MM.1S (cell line): ENCODE results near the gene SERPINI1.

Source experiments
- DNase-seq: peaks from one replicate; pipeline ENCODE4 v3.0.0-alpha.2; 2015
- H2AFZ ChIP-seq: fragments of 300-600 bp; sonication (generic); 2 replicates; pipeline ENCODE4 v1.6.0; 2016; ENCODE audit warnings: antibody characterized with exemption, low read length
- H3F3A ChIP-seq: fragments of 300-600 bp; sonication (generic); 2 replicates; pipeline ENCODE4 v1.6.1; 2016; ENCODE audit warnings: mild to moderate bottlenecking, antibody characterized with exemption, low read length, moderate library complexity, mixed read lengths; ENCODE audit not compliant: insufficient read depth
- H3K27ac ChIP-seq: fragments of 300-600 bp; sonication (generic); 2 replicates; pipeline ENCODE4 v1.5.1; 2016; ENCODE audit warnings: mild to moderate bottlenecking, low read length
- H3K27me3 ChIP-seq: fragments of 300-600 bp; sonication (generic); replicated peaks from 2 replicates; pipeline ENCODE4 v1.6.0; 2016; ENCODE audit warnings: low read length; ENCODE audit not compliant: insufficient read depth
- H3K36me3 ChIP-seq: fragments of 300-600 bp; sonication (generic); replicated peaks from 2 replicates; pipeline ENCODE4 v1.6.1; 2016; ENCODE audit warnings: mild to moderate bottlenecking, low read length, mixed read lengths; ENCODE audit not compliant: insufficient read depth
- H3K4me1 ChIP-seq: fragments of 300-600 bp; sonication (generic); 2 replicates; pipeline ENCODE4 v1.6.1; 2016; ENCODE audit warnings: low read length, mixed read lengths
- H3K4me2 ChIP-seq: fragments of 300-600 bp; sonication (generic); 2 replicates; pipeline ENCODE4 v1.6.0; 2016; ENCODE audit warnings: low read depth, low read length
- H3K4me3 ChIP-seq: fragments of 300-600 bp; sonication (generic); 2 replicates; pipeline ENCODE4 v1.5.1; 2016; ENCODE audit warnings: low read length, mixed read lengths
- H3K79me2 ChIP-seq: fragments of 300-600 bp; sonication (generic); 2 replicates; pipeline ENCODE4 v1.6.1; 2016; ENCODE audit warnings: mixed run types, low read length, mixed read lengths
- H3K9ac ChIP-seq: fragments of 300-600 bp; sonication (generic); 2 replicates; pipeline ENCODE4 v1.6.1; 2016; ENCODE audit warnings: low read length, mixed read lengths
- H3K9me2 ChIP-seq: fragments of 300-600 bp; sonication (generic); replicated peaks from 2 replicates; pipeline ENCODE4 v1.6.1; 2016; ENCODE audit warnings: mild to moderate bottlenecking, low read length, mixed read lengths; ENCODE audit not compliant: insufficient read depth
- H3K9me3 ChIP-seq: fragments of 300-600 bp; sonication (generic); replicated peaks from 2 replicates; pipeline ENCODE4 v1.6.1; 2016; ENCODE audit warnings: mild to moderate bottlenecking, low read length, mixed read lengths; ENCODE audit not compliant: insufficient read depth
- H4K20me1 ChIP-seq: fragments of 300-600 bp; sonication (generic); 2 replicates; pipeline ENCODE4 v1.6.1; 2016; ENCODE audit warnings: mild to moderate bottlenecking, low read length, moderate library complexity, mixed read lengths; ENCODE audit not compliant: insufficient read depth
- EZH2 ChIP-seq: fragments of 300-600 bp; sonication (generic); optimal IDR thresholded peaks from 2 replicates; pipeline ENCODE3; 2017; ENCODE audit warnings: low read depth, mild to moderate bottlenecking, antibody characterized with exemption, low read length, mixed read lengths
- EZH2phosphoT487 ChIP-seq: fragments of 300-600 bp; sonication (generic); IDR thresholded peaks from 2 replicates; pipeline ENCODE4 v1.6.1; 2018; ENCODE audit warnings: antibody characterized with exemption, low read length
- TF ChIP-seq, protein P1 (sequence below): fragments of 300-600 bp; sonication (generic); IDR thresholded peaks from 2 replicates; pipeline ENCODE4 v1.5.1; 2016; ENCODE audit warnings: antibody characterized with exemption, low read length, mixed read lengths

Gene SERPINI1

DNA sequence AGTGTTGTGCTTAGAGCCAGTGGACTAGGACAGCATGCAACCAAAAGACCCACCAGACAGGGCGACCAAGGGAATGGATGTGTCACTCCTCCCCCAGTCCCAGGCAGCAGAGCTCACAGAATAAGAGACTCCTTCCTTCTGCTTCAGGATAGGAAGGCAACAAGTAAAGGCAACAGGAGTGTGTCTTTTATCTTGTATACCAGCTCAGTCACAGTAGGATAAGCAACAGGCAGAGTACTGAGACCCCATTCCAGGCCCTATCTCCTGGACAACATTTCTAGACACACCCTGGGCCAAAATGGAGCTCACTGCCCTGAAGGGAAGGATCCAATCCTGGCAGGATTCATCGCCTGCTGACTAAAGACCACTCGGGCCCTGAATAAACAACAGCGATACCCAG is 25.8 kb upstream of the SERPINI1 start:
- no peak overlapping the region for H2AFZ ChIP-seq
- H3K9ac ChIP-seq, result no peak overlapping the region
- no peak overlapping the region for H3K4me3 ChIP-seq
- 0 out of 2 replicates have a peak, but pooled peaks cover 5% of the 10 kb centered on the region for H3K4me1 ChIP-seq
- no peaks in the 10 kb centered on the region for H3K9me2 ChIP-seq
- DNase-seq, result no peak
- H3K27ac ChIP-seq, result no peak overlapping the region
- H3K36me3 ChIP-seq, result no peaks in the 10 kb centered on the region
- H3F3A ChIP-seq, result no peaks in the 10 kb centered on the region
- H3K9me3 ChIP-seq, result no peaks in the 10 kb centered on the region
- peaks cover 76% of the 10 kb centered on the region for H3K79me2 ChIP-seq
- H3K27me3 ChIP-seq, result no peaks in the 10 kb centered on the region
- no peak for TF ChIP-seq EZH2
- no peak for TF ChIP-seq EZH2phosphoT487
- TF ChIP-seq, protein P1, sequence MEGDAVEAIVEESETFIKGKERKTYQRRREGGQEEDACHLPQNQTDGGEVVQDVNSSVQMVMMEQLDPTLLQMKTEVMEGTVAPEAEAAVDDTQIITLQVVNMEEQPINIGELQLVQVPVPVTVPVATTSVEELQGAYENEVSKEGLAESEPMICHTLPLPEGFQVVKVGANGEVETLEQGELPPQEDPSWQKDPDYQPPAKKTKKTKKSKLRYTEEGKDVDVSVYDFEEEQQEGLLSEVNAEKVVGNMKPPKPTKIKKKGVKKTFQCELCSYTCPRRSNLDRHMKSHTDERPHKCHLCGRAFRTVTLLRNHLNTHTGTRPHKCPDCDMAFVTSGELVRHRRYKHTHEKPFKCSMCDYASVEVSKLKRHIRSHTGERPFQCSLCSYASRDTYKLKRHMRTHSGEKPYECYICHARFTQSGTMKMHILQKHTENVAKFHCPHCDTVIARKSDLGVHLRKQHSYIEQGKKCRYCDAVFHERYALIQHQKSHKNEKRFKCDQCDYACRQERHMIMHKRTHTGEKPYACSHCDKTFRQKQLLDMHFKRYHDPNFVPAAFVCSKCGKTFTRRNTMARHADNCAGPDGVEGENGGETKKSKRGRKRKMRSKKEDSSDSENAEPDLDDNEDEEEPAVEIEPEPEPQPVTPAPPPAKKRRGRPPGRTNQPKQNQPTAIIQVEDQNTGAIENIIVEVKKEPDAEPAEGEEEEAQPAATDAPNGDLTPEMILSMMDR, result no peak
- no peak overlapping the region for H3K4me2 ChIP-seq
- H4K20me1 ChIP-seq, result 0 out of 2 replicates have a peak, but pooled peaks cover 12% of the 10 kb centered on the region

DNA sequence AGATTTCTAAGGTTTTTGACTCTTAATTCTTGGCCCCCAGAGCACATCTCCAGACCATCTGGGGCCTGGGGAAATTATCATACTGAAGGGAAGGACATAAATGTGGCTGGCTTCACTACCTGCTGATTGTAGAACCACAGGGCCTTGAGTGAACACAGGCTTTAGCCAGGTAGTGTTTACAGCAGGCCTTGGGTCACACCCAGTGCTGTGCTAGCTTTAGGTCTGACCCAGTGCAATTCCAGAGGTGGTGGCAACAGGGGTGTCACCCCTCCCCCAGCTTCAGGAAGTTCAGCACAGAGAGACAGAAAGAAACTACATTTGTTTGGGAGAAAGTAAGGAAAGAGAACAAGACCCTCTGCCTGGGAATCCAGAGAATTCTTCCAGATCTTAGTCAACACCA is 25.0 kb upstream of the SERPINI1 start:
- no peak overlapping the region for H2AFZ ChIP-seq
- H3K9ac ChIP-seq, result no peak overlapping the region
- DNase-seq, result no peak
- no peaks in the 10 kb centered on the region for H3K36me3 ChIP-seq
- H3K4me2 ChIP-seq, result no peak overlapping the region
- TF ChIP-seq EZH2phosphoT487 (no peak), EZH2 (no peak)
- TF ChIP-seq, protein P1, result no peak
- 0 out of 2 replicates have a peak, but pooled peaks cover 5% of the 10 kb centered on the region for H3K4me1 ChIP-seq
- no peaks in the 10 kb centered on the region for H3F3A ChIP-seq
- no peak overlapping the region for H3K4me3 ChIP-seq
- H3K79me2 ChIP-seq, result peaks cover 84% of the 10 kb centered on the region
- H3K27me3 ChIP-seq, result no peaks in the 10 kb centered on the region
- H3K9me3 ChIP-seq, result no peaks in the 10 kb centered on the region
- no peak overlapping the region for H3K27ac ChIP-seq
- no peaks in the 10 kb centered on the region for H3K9me2 ChIP-seq
- H4K20me1 ChIP-seq, result 0 out of 2 replicates have a peak, but pooled peaks cover 12% of the 10 kb centered on the region

DNA sequence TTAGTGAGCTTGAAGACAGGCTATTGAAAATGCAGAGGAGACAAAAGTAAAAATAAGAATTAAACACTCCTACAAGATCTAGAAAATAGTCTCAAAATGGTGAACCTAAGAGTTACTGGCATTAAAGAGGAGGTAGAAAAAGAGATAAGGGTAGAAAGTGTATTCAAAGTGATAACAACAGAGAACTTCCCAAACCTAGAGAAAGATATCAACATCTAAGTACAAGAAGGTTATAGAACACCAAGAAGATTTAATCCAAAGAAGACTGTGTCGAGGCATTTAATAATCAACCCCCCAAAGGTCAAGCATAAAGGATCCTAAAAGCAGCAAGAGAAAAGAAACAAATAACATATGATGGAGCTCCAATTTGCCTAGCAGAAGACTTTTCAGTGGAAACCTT is 24.1 kb upstream of the SERPINI1 start:
- Histone ChIP-seq H2AFZ (no peak overlapping the region), H3K36me3 (no peaks in the 10 kb centered on the region), H3F3A (no peaks in the 10 kb centered on the region), H3K79me2 (peaks cover 84% of the 10 kb centered on the region), H4K20me1 (0 out of 2 replicates have a peak, but pooled peaks cover 12% of the 10 kb centered on the region), H3K4me1 (0 out of 2 replicates have a peak, but pooled peaks cover 5% of the 10 kb centered on the region), H3K4me3 (no peak overlapping the region), H3K9me2 (no peaks in the 10 kb centered on the region), H3K27me3 (no peaks in the 10 kb centered on the region), H3K27ac (no peak overlapping the region), H3K4me2 (no peak overlapping the region), H3K9me3 (no peaks in the 10 kb centered on the region), H3K9ac (no peak overlapping the region)
- no peak for DNase-seq
- TF ChIP-seq EZH2phosphoT487 (no peak), EZH2 (no peak)
- TF ChIP-seq, protein P1, result no peak
